Activated CD4-positive, alpha-beta T cell treated with anti-CD3 and anti-CD28 coated beads for 1 hour (primary cell): ENCODE measurements around the gene ZFP3.
"Not testable (repeated sequence)": the region's sequence is repeated elsewhere in the genome, so short reads cannot be mapped to it uniquely, and the experiment has no call there.

Experiments
- DNase-seq: peaks from one replicate; pipeline ENCODE4 v3.0.0-alpha.2; 2020

The ZFP3 gene

DNA sequence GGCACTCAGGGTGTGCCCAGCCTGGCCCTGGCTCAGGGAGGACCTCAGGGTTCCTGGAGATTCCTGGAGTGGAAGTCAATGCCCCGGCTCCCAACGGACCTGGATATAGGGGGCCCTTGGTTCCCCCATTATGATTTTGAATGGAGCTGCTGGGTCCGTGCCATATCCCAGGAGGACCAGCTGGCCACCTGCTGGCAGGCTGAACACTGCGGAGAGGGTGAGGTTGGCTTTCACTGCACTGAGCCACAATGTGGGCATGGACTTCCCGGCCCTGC is 61.1 kb downstream of the ZFP3 start:
- no peak for DNase-seq

GRCh38 chr17:5142877-5143276 is 64.6 kb downstream of the ZFP3 start:
- DNase-seq: not testable (repeated sequence)
